Transverse colon (tissue), 4 donors: ENCODE data around the gene BMP4. TPM values are rescaled to one million over a fixed set of nuclear protein-coding genes. Genes with fewer than 3 reads are reported as not detected.

Experiments used
- DNase-seq: peaks from one replicate; pipeline ENCODE4 v3.0.0-alpha.2; 2019
- H3K27ac ChIP-seq, 4 donors: fragments of 200-600 bp; sonication (generic); 2 replicates each; pipeline ENCODE4 v1.5.1; 2016 to 2018; ENCODE audit warnings: inconsistent platforms in 4 of 4
- H3K27me3 ChIP-seq: fragments of 200-600 bp; sonication (generic); 2 replicates; pipeline ENCODE4 v1.5.1; 2017; ENCODE audit warnings: inconsistent platforms
- H3K36me3 ChIP-seq, 4 donors: fragments of 200-600 bp; sonication (generic); 2 replicates each; pipeline ENCODE4 v1.5.1; 2017 to 2019; ENCODE audit warnings: inconsistent platforms in 4 of 4
- H3K4me1 ChIP-seq, 4 donors: fragments of 200-600 bp; sonication (generic); 2 replicates each; pipeline ENCODE4 v1.5.1; 2017 to 2020; ENCODE audit warnings: inconsistent platforms in 4 of 4
- H3K4me3 ChIP-seq, 4 donors: fragments of 200-600 bp; sonication (generic); 1 replicate in 1 of 4; 2 replicates in 3 of 4; pipeline versions ENCODE4 v1.5.1 to v1.6.1; 2017 to 2019; ENCODE audit warnings: inconsistent platforms in 4 of 4
- H3K9me3 ChIP-seq, 2 donors: fragments of 200-600 bp; sonication (generic); 2 replicates each; pipeline ENCODE4 v1.5.1; 2017 to 2019; ENCODE audit warnings: inconsistent platforms in 2 of 2
- EP300 ChIP-seq: sonication (generic); formaldehyde crosslinking; IDR thresholded peaks from one replicate; pipeline ENCODE4 v1.6.1; 2017; ENCODE audit warnings: antibody characterized with exemption, low read depth
- POLR2A ChIP-seq: fragments of 450-650 bp; IDR thresholded peaks from one replicate; pipeline ENCODE4 v1.6.1; 2016; ENCODE audit warnings: antibody characterized with exemption, mild to moderate bottlenecking, moderate library complexity
- POLR2AphosphoS5 ChIP-seq, 3 donors: sonication (generic); formaldehyde crosslinking; IDR thresholded peaks; one replicate each; pipeline ENCODE4 v1.6.1; 2016; ENCODE audit warnings: antibody characterized with exemption in 3 of 3
- WGBS, 2 donors: methylation state at CpG; one replicate each; pipeline ENCODE4 v1.1.5; 2018; ENCODE audit warnings: low coverage in 1 of 2; 5-methylcytosine and 5-hydroxymethylcytosine counted together
- in situ Hi-C, 4 donors: fragments of 200-750 bp; cut with MboI; loops; one replicate each; pipeline versions ENCODE4 v1.15.0 to v1.15.1; 2017; ENCODE audit warnings: low sequenced_read_pairs in 3 of 4, low pct_ligation_motif_present in 1 of 4, low pct_unique_long_range_greater_than_20kb in 1 of 4
- intact Hi-C: fragments of 100-400 bp; cut with DNase I; formaldehyde crosslinking; loops from one replicate; pipeline ENCODE4 v1.15.1; 2023; ENCODE audit warnings: low total_unique reads
- total RNA-seq, 4 donors: library from RNA; depleted of rRNA; stranded (reverse); fragments of >200 nt; gene quantifications; one replicate each; pipeline ENCODE4 v1.1.0, GENCODE V29; 2016
- TF ChIP-seq, protein P1 (sequence below), 5 experiments: fragments of 200-600 bp in 3 of 5; fragments of 450-650 bp in 2 of 5; sonication (generic) in 3 of 5; IDR thresholded peaks; 1 replicate in 2 of 5; 2 replicates in 3 of 5; pipeline ENCODE4 v1.5.1; 2016 to 2017; ENCODE audit warnings: antibody characterized with exemption in 5 of 5, inconsistent platforms in 3 of 5, mild to moderate bottlenecking in 2 of 5, moderate library complexity in 1 of 5

The BMP4 gene
- total RNA-seq, 4 donors from 2014 or later: 7.2 to 56.5 (median 12.4) TPM

DNA sequence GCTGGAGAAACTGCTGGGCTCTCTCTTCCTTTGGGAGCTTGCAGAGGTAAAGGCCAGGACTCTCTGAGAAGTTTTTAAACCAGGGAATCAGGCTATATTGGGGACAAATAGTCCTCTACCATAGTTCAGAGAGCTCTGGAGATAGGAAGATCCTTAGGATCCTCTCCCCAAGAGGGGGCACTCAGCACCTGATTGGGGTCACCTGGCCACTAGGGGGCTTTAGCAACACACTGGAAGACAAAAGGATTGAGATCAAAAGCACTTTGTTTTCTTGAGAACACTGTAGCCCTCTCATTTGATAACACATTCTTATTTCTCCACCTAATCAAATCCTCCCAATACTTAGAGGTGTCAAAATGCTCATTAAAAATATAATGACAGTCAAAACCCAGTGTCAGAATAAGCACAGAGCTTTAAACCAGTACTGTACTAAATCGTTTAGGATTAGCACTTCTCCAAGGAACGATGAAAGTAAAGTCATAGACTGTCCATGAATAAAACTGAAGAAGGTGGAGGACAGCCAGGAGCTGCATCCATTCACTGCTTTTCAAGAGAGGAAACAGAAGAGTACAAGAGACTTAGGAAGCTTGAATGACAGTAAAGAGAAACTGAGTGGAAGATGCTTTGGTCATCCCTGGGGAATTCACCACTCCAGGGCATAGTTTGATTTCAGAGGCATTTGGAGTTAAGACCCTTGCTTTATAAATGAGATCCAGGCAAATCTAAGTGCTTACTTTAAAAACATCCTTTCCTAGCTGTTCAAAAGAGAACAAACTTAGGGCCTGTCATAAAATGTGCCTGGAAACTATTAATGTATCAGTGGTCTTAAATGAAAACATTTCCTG lies 26.5 kb downstream of the BMP4 start:
- H3K9me3 ChIP-seq: no peaks in the 10 kb centered on the region
- H3K4me1 ChIP-seq: no peaks in the 10 kb centered on the region
- H3K27ac ChIP-seq: no peak overlapping the region
- DNase-seq: peak; percentile 25
- no peak overlapping the region for H3K4me3 ChIP-seq
- H3K36me3 ChIP-seq: no peaks in the 10 kb centered on the region
- H3K27me3 ChIP-seq: no peaks in the 10 kb centered on the region
- TF ChIP-seq, protein P1, sequence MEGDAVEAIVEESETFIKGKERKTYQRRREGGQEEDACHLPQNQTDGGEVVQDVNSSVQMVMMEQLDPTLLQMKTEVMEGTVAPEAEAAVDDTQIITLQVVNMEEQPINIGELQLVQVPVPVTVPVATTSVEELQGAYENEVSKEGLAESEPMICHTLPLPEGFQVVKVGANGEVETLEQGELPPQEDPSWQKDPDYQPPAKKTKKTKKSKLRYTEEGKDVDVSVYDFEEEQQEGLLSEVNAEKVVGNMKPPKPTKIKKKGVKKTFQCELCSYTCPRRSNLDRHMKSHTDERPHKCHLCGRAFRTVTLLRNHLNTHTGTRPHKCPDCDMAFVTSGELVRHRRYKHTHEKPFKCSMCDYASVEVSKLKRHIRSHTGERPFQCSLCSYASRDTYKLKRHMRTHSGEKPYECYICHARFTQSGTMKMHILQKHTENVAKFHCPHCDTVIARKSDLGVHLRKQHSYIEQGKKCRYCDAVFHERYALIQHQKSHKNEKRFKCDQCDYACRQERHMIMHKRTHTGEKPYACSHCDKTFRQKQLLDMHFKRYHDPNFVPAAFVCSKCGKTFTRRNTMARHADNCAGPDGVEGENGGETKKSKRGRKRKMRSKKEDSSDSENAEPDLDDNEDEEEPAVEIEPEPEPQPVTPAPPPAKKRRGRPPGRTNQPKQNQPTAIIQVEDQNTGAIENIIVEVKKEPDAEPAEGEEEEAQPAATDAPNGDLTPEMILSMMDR (IDR thresholded peaks at IDR 0.05): peak; percentile 16 to 40 (median 32)
- TF ChIP-seq POLR2AphosphoS5 (IDR thresholded peaks at IDR 0.05): no peak
- in situ Hi-C loops (no loop called here), intact Hi-C loops (no loop called here)
- WGBS, 2 donors: 71 to 72% methylated on average over 2 of the region's 2 CpGs

DNA sequence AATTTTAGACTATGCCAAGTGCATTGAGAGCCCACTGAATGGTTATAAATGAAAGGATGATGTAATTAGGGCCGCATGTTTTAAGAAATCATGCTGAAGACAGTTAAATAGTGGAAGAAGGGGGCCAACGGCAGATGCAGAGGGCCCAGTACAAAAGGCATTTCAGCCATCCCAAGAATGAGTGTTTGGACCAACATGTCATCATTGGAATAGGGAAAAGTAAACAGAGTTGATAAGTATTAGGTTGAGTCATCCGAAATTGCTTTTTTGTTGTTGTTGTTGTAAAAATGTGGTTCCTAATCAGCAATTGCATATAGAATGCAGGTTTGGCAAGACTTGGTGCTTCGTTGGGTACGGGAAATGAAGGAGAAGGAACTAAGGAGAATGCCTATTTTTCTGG lies 29.5 kb downstream of the BMP4 start:
- no peaks in the 10 kb centered on the region for H3K36me3 ChIP-seq
- TF ChIP-seq, protein P1 (IDR thresholded peaks at IDR 0.05): no peak
- no peak for TF ChIP-seq POLR2A
- TF ChIP-seq POLR2AphosphoS5 (IDR thresholded peaks at IDR 0.05): no peak
- no peak for TF ChIP-seq EP300
- no peak overlapping the region for H3K27ac ChIP-seq
- intact Hi-C loops: no loop called here
- H3K4me3 ChIP-seq: no peak overlapping the region
- in situ Hi-C loops: no loop called here
- H3K9me3 ChIP-seq: no peaks in the 10 kb centered on the region
- H3K27me3 ChIP-seq: no peaks in the 10 kb centered on the region
- peaks cover 0 to 7% (median 0%) of the 10 kb centered on the region in 4 donors for H3K4me1 ChIP-seq
- DNase-seq: no peak
- WGBS, 2 donors: 67 to 74% methylated on average over 5 of the region's 5 CpGs

DNA sequence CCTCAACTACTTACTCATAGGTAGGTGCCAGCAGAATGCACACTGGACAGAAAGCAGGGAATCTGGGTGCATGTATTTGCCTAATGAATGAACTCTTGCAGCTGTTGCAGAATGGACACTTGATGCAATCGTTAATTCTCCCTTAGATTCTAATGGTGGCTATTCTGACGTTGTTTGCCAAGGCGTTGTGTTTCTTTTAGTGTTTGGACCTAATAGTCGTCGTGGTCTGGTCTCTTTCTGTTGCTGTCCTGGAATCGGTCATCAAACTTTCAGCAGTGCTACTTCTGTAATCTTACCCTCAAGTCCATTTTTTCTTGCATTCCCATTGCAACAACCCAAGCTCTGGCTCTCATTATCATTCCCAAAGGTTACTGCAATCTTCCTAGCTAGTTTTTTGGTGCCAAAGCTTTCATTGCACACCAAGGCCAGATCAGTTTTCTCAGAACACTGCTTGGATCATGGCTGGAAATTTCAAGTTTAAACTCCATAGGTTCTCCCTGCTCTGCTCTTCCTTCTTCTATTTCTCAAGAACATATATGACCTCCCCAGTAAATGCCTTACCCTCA lies 31.3 kb downstream of the BMP4 start:
- peaks cover 0 to 7% (median 0%) of the 10 kb centered on the region in 4 donors for H3K4me1 ChIP-seq
- in situ Hi-C loops: no loop called here
- DNase-seq: no peak
- TF ChIP-seq, protein P1 (IDR thresholded peaks at IDR 0.05): no peak
- no peak for TF ChIP-seq POLR2AphosphoS5 (IDR thresholded peaks at IDR 0.05)
- TF ChIP-seq EP300: no peak
- TF ChIP-seq POLR2A: no peak
- intact Hi-C loops: no loop called here
- no peaks in the 10 kb centered on the region for H3K27me3 ChIP-seq
- H3K9me3 ChIP-seq: no peaks in the 10 kb centered on the region
- H3K4me3 ChIP-seq: no peak overlapping the region
- no peak overlapping the region for H3K27ac ChIP-seq
- 76 to 82% methylated on average over 5 to 6 of the region's 6 CpGs for WGBS, 2 donors
- no peaks in the 10 kb centered on the region for H3K36me3 ChIP-seq

GRCh38 chr14:53924753-53925152 lies 31.9 kb downstream of the BMP4 start:
- no peak overlapping the region for H3K4me3 ChIP-seq
- no peak for DNase-seq
- no peak overlapping the region for H3K27ac ChIP-seq
- H3K36me3 ChIP-seq: no peaks in the 10 kb centered on the region
- H3K27me3 ChIP-seq: no peaks in the 10 kb centered on the region
- no peak for TF ChIP-seq POLR2AphosphoS5 (IDR thresholded peaks at IDR 0.05)
- TF ChIP-seq POLR2A: no peak
- TF ChIP-seq, protein P1 (IDR thresholded peaks at IDR 0.05): no peak
- TF ChIP-seq EP300: no peak
- H3K9me3 ChIP-seq: no peaks in the 10 kb centered on the region
- in situ Hi-C loops: no loop called here
- intact Hi-C loops: no loop called here
- H3K4me1 ChIP-seq: peaks cover 0 to 7% (median 0%) of the 10 kb centered on the region in 4 donors
- WGBS, 2 donors: 9 to 11% methylated on average over 3 to 4 of the region's 4 CpGs
